ENCODE results near the gene RAB31. TPM values are rescaled to one million over a fixed set of nuclear protein-coding genes. Genes with fewer than 3 reads are reported as not detected.

The RAB31 gene
- total and polyA plus RNA-seq, 2 of the 13 experiments (the other 11 are each of a cell fraction or from before 2014, with no cell fraction given): 1.1 to 1.7 TPM

GRCh38 chr18:9709304-9709877 is 1.3 kb downstream of the RAB31 start:
- 75% methylated on average over 18 of the region's 18 CpGs for whole genome bisulfite sequencing (ENCODE audit: low lambda C conversion rate)
- no peak for FAIRE-seq
- H3K9ac ChIP-seq (ENCODE audit: insufficient read depth, low read depth, low read length): no peak overlapping the region
- H3K27ac ChIP-seq (ENCODE audit: extremely low read length, insufficient read depth, low read length): no peak overlapping the region
- H3K79me2 ChIP-seq (ENCODE audit: insufficient read depth, low read length): no peaks in the 10 kb centered on the region
- in situ Hi-C loops (cut with HindIII; ENCODE audit: extremely low pct_ligation_motif_present, low pct_unique_long_range_greater_than_20kb) (no loop called here), intact Hi-C loops (cut with micrococcal nuclease; ENCODE audit: unreplicated experiment) (no loop called here)
- H3K4me1 ChIP-seq (ENCODE audit: insufficient read depth, low read length): peaks cover 6% of the 10 kb centered on the region
- no peaks in the 10 kb centered on the region for H3K36me3 ChIP-seq (replicated peaks in 1 of 2; ENCODE audit: control insufficient read depth in 1 of 2, insufficient read depth in 2 of 2, low read length in 2 of 2)
- peak overlapping the region; percentile 73 for H3K4me2 ChIP-seq (ENCODE audit: low read depth, low read length)
- ChIA-PET CTCF (ENCODE audit: low intra/inter-chr PET ratio, low total read pairs) (no interaction called here), POLR2A (no interaction called here)
- H4K20me1 ChIP-seq (ENCODE audit: insufficient read depth, low read length): no peaks in the 10 kb centered on the region
- H3K27me3 ChIP-seq (ENCODE audit: control insufficient read depth in 1 of 2, insufficient read depth in 2 of 2, low read length in 2 of 2): peaks cover 5 to 59% of the 10 kb centered on the region in 2 experiments; a peak in 4 of 5 replicates
- H2AFZ ChIP-seq (ENCODE audit: low read length): no peak overlapping the region
- no peak for TF ChIP-seq ZNF703 (CRISPR knock-in tag; IDR thresholded peaks at IDR 0.05; ENCODE audit: borderline replicate concordance)
- TF ChIP-seq THYN1 (CRISPR knock-in tag; IDR thresholded peaks at IDR 0.05; ENCODE audit: borderline replicate concordance, low read depth): no peak
- TF ChIP-seq GZF1 (CRISPR knock-in tag; IDR thresholded peaks at IDR 0.05): no peak
- no peak for TF ChIP-seq DNMT1 (CRISPR knock-in tag; IDR thresholded peaks at IDR 0.05)
- H3K4me3 ChIP-seq (replicated peaks in 1 of 3; ENCODE audit: insufficient read depth in 1 of 3, low read depth in 2 of 3, low read length in 3 of 3): no peak overlapping the region; a peak in 2 of 6 replicates
- no peak for DNase-seq (ENCODE audit: low spot score)
- BruUV-seq (replicated peaks): no TSS peak
- no peaks in the 10 kb centered on the region for H3K9me3 ChIP-seq (ENCODE audit: low read length)
- no peak for ATAC-seq

GRCh38 chr18:9710037-9710436 is 1.9 kb downstream of the RAB31 start:
- Histone ChIP-seq H3K36me3 (replicated peaks in 1 of 2; ENCODE audit: control insufficient read depth in 1 of 2, insufficient read depth in 2 of 2, low read length in 2 of 2) (no peaks in the 10 kb centered on the region), H3K27me3 (ENCODE audit: control insufficient read depth in 1 of 2, insufficient read depth in 2 of 2, low read length in 2 of 2) (peaks cover 5 to 52% of the 10 kb centered on the region in 2 experiments; a peak in 4 of 5 replicates), H3K9me3 (ENCODE audit: low read length) (no peaks in the 10 kb centered on the region), H3K4me1 (ENCODE audit: insufficient read depth, low read length) (peaks cover 6% of the 10 kb centered on the region), H3K79me2 (ENCODE audit: insufficient read depth, low read length) (no peaks in the 10 kb centered on the region), H4K20me1 (ENCODE audit: insufficient read depth, low read length) (no peaks in the 10 kb centered on the region), H3K27ac (ENCODE audit: extremely low read length, insufficient read depth, low read length) (no peak overlapping the region), H3K9ac (ENCODE audit: insufficient read depth, low read depth, low read length) (no peak overlapping the region), H2AFZ (ENCODE audit: low read length) (no peak overlapping the region), H3K4me3 (replicated peaks in 1 of 3; ENCODE audit: insufficient read depth in 1 of 3, low read depth in 2 of 3, low read length in 3 of 3) (no peak overlapping the region), H3K4me2 (ENCODE audit: low read depth, low read length) (no peak overlapping the region)
- 86% methylated on average over 4 of the region's 4 CpGs for WGBS (ENCODE audit: low lambda C conversion rate)
- no TSS peak for BruUV-seq (replicated peaks)
- CTCF ChIA-PET (ENCODE audit: low intra/inter-chr PET ratio, low total read pairs): no interaction called here
- in situ Hi-C loops (cut with HindIII; ENCODE audit: extremely low pct_ligation_motif_present, low pct_unique_long_range_greater_than_20kb) (no loop called here), intact Hi-C loops (cut with micrococcal nuclease; ENCODE audit: unreplicated experiment) (no loop called here)
- FAIRE-seq (no peak), ATAC-seq (no peak), DNase-seq (ENCODE audit: low spot score) (no peak)
- TF ChIP-seq ZNF3 (CRISPR knock-in tag; IDR thresholded peaks at IDR 0.05) (no peak), ZNF629 (CRISPR knock-in tag; conservative IDR thresholded peaks at IDR 0.05) (peak; percentile 56; the same call in 1 of the 2 replicates)
- POLR2A ChIA-PET: no interaction called here
